Measurements from ENCODE around the gene RRAGC.

- no peak for TF ChIP-seq EZH2 (IDR thresholded peaks at IDR 0.05; ENCODE audit: borderline replicate concordance, insufficient read depth, low read length, poor library complexity, severe bottlenecking)
- TF ChIP-seq CTCF (IDR thresholded peaks at IDR 0.05; ENCODE audit: poor library complexity, severe bottlenecking) = no peak
- no peak for TF ChIP-seq POLR2AphosphoS5 (IDR thresholded peaks at IDR 0.05)
Observed at GRCh38 chr1:38831731-38832369, 27.7 kb downstream of the RRAGC start.
